GM10248 (cell line): ENCODE measurements around the gene LYRM2.
"Not testable (repeated sequence)": the region's sequence is repeated elsewhere in the genome, so short reads cannot be mapped to it uniquely, and the experiment has no call there.

Experiments used
- CTCF ChIA-PET: fragments of 300-600 bp; sonication (Branson Sonifier 250); formaldehyde crosslinking; extraction: SDS; loops from one replicate; lab custom pipeline; 2021; ENCODE audit warnings: antibody characterized with exemption; lab: Yijun Ruan, JAX
- POLR2A ChIA-PET: fragments of 350-650 bp; sonication (Branson Sonifier 250); formaldehyde crosslinking; extraction: SDS; loops from one replicate; lab custom pipeline; 2020; ENCODE audit warnings: antibody characterized with exemption; lab: Yijun Ruan, JAX
- DNase-seq: peaks from one replicate; pipeline ENCODE4 v3.0.0; 2012; ENCODE audit errors: extremely low spot score
- CTCF ChIP-seq: IDR thresholded peaks from 2 replicates; pipeline ENCODE4 v1.5.1; 2012; ENCODE audit warnings: mild to moderate bottlenecking, low read depth; ENCODE audit errors: extremely low read depth, missing control alignments, control extremely low read depth

The LYRM2 gene

GRCh38 chr6:89637960-89638319, 607 bp downstream of the LYRM2 start:
- CTCF ChIA-PET: interaction anchor here (1.1 to 2.9 kb wide), 9 partner anchors 10 to 271 kb away, joined by 3 to 15 read pairs (median 4); no protein-coding TSS in a partner anchor
- no peak for TF ChIP-seq CTCF
- POLR2A ChIA-PET: no interaction called here
- no peak for DNase-seq

GRCh38 chr6:89636412-89636811, 2.1 kb downstream of the LYRM2 start:
- not testable (repeated sequence) for DNase-seq
- POLR2A ChIA-PET: interaction anchor here (0.7 kb wide), 1 partner anchor 135 kb away, joined by 3 read pairs; no protein-coding TSS in a partner anchor
- CTCF ChIA-PET: interaction anchor here (1.0 to 1.2 kb wide), 2 partner anchors 204 to 269 kb away, joined by 4 read pairs; no protein-coding TSS in a partner anchor

- POLR2A ChIA-PET: no interaction called here
- no peak for TF ChIP-seq CTCF
- DNase-seq: no peak
- CTCF ChIA-PET: interaction anchor here (1.2 to 1.7 kb wide), 2 partner anchors 21 to 648 kb away, joined by 4 to 8 read pairs; no protein-coding TSS in a partner anchor
Observed at GRCh38 chr6:89630488-89630887, 8.1 kb downstream of the LYRM2 start.

GRCh38 chr6:89623749-89624148, 14.8 kb downstream of the LYRM2 start:
- DNase-seq: no peak
- ChIA-PET POLR2A (no interaction called here), CTCF (no interaction called here)
- TF ChIP-seq CTCF: no peak

GRCh38 chr6:89619567-89619966, 19.0 kb downstream of the LYRM2 start:
- ChIA-PET CTCF (interaction anchor here (1.4 kb wide), 1 partner anchor 29 kb away, joined by 3 read pairs; no protein-coding TSS in a partner anchor), POLR2A (no interaction called here)
- TF ChIP-seq CTCF: no peak
- no peak for DNase-seq

GRCh38 chr6:89618026-89618425, 20.5 kb downstream of the LYRM2 start:
- DNase-seq: no peak
- ChIA-PET POLR2A (no interaction called here), CTCF (interaction anchor here (1.2 kb wide), 3 partner anchors 10 to 245 kb away, joined by 3 read pairs; no protein-coding TSS in a partner anchor)
- TF ChIP-seq CTCF: no peak

- no peak for DNase-seq
- CTCF ChIA-PET: interaction anchor here (1.5 to 2.5 kb wide), 2 partner anchors 185 to 245 kb away, joined by 3 to 10 read pairs; no protein-coding TSS in a partner anchor
- POLR2A ChIA-PET: no interaction called here
- TF ChIP-seq CTCF: no peak
Observed at GRCh38 chr6:89616531-89616930, 22.0 kb downstream of the LYRM2 start.
